HG02571 (cell line): ENCODE results near the gene COX8C.
"Not testable (repeated sequence)": the region's sequence is repeated elsewhere in the genome, so short reads cannot be mapped to it uniquely, and the experiment has no call there.

Experiments used
- ATAC-seq: cut with Tn5 transposase; IDR thresholded peaks from one replicate; pipeline ENCODE4 v1.9.1; 2021; ENCODE audit warnings: mild to moderate bottlenecking, moderate library complexity; ENCODE audit not compliant: unreplicated experiment

COX8C gene

DNA sequence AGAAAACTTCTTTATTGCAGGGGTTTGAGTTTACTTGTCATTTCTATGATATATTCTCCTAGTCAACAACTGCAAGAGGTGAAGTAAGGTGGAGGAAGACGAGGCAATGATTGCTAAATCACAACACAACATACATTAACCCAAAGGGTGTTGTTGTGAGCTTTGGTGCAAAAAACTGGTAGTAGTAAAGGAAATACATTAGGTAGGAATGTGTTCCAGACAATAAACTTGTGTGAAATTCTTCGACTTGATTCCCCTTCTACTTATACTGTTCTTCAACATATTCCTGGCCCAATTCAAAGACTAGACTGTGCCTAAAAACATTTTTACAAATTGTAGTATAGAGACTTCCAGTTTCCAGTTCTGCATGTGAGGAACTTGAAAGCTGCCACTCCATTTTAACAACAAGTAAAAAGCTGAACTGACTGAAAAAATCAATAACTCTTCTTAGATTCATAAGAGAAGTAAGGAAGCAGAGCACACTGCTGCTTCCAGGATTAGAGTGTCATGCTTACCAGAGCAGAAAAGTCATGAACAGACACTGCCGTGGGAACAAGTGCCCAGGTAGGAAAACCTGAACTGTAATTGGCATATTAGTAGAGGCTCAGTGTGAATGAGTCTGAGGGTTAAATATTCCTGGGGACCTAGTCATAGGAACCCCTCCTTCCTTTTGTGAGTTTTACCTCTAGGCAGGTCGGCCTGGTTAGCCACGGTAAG is 22.2 kb downstream of the COX8C start:
- peak; percentile 31 for ATAC-seq

DNA sequence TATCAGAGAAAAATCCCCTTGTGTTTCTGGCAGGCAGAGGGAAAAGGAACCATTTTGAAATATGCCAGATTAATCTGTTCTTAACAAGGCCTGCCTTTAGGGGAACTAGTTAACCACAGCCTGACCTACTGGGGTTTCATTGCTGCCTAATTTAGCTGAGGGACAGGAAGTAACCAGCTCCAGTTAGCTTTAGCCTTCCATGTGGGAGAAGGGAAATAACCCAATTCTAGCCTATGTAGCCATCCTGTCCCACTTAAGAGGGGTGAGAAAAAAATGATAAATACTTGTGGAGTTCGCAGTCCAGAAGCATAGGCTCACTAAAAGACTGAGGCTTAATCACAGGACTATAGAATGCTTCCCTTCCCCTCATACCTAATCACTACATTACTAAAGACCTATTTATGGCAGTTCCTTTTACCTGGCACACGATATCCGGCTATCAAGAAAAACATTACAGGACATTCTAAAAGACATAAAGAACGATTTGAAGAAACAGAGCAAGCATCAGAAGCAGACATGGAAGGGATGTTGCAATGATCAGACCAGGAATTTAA is 22.8 kb downstream of the COX8C start:
- peak; percentile 82 for ATAC-seq

DNA sequence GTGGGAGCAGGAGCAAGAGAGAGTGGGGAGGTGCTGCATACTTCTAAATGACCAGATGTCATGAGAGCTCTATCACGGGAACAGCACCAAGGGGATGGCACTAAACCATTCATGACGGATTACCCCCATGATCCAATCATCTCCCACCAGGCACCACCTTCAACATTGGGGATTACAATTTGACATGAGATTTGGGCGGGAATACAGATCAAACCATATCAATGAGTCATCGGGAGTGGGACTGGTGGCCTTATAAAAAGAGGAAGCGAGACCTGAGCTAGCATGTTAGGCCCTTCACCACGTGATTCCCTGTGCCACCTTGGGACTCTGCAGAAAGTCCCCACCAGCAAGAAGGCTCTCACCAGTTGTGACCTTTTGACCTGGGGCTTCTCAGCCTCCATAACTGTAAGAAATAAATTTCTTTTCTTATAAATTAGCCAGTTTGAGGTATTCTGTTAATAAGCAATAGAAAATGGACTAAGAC is 28.7 kb downstream of the COX8C start:
- peak; percentile 99 for ATAC-seq

DNA sequence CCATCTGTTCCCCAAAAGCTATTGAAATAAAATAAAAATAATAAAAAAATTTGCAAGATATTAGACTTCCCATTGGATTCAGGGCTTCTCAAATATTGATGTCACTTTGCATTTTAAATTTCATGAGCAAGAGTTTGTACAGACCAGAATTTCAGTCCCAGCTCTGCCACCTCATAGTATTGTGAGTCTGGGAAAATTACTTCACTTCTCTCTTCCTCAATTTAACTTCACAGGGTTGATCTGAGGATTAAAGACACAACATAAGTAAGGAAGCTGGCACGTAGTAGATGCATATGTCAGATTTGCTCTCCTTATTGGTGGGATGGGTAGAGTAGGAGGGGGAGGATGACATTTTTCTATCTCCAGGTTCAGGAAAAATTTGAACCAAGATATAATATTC is 32.8 kb downstream of the COX8C start:
- no peak for ATAC-seq

DNA sequence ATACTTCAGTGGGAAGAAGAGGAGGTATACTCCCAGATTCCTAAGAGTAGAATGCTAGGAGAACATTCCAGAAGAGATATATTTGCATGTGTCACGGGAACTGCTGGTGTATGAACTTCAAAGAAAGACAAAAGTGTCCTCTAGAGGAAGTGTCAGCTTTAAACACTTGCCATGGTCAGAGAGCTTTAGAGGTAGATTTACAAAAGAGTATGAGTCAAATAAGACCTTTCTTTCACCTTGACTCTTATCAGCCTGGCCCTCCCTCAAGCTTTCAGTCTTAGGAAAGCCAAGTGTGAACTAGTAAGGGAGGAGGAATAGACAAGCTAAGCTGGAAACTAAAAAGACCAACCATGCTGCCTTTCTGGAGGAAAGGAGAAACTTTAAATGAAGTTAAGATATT is 34.7 kb downstream of the COX8C start:
- ATAC-seq = no peak

DNA sequence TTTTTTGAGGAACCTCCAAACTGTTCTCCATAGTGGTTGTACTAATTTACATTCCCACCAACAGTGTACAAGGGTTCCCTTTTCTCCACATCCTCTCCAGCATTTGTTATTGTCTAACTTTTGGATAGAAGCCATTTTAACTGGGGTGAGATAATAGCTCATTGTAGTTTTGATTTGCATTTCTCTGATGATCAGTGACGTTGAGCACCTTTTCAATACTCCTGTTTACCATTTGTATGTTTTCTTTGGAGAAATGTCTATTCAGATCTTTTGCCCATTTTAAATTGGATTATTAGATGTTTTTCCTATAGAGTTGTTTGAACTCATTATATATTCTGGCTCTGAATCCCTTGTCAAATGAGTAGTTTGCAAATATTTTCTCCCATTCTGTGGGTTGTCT is 37.3 kb downstream of the COX8C start:
- not testable (repeated sequence) for ATAC-seq

DNA sequence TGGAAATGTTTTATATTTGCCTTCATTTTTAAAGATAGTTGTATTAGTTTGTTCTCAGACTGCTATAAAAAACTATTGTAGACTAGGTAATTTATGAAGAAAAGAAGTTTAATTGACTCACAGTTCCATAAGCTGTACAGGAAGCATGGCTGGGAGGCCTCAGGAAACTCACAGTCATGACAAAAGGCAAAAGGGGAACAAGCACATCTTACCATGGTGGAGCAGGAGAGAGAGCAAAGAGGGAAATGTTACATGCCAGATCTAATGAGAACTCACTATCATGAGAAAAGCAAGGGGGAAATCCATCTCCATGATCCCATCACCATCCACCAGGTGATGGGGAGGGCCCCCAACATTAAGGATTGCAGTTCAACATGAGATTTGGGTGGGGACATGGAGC is 48.2 kb downstream of the COX8C start:
- no peak for ATAC-seq

DNA sequence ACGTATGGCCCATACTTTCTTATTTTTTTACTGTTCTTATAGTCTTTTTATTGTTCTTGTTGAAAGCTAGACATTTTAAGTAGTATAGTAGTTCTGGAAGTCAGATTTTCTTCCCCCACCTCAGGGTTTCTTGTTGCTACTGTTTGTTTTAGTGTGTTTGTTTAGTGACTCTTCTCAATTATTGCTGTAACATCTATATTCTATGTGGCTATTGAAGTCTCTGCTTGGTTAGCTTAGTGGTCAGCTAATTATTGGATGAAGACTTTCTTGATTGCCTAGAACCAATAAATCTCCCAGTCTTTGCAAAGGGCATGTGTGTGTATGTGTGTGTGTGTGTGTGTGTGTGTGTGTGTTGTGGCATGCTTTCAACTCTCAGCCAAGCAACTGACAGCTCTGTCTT is 49.5 kb downstream of the COX8C start:
- ATAC-seq = no peak
